OCI-LY1 (cell line): ENCODE results near the gene KCNE1.

Experiments used
- CTCF ChIP-seq: fragments of 200-600 bp; sonication (generic), shearing (Covaris generic); IDR thresholded peaks from 2 replicates; pipeline ENCODE4 v1.5.1; 2017; ENCODE audit warnings: mild to moderate bottlenecking, antibody characterized with exemption, low read length, moderate library complexity, mixed read lengths
- EZH2 ChIP-seq: fragments of 200-600 bp; sonication (generic), shearing (Covaris generic); IDR thresholded peaks from 2 replicates; pipeline ENCODE4 v1.8.0; 2017; ENCODE audit warnings: borderline replicate concordance, mixed run types, mild to moderate bottlenecking, antibody characterized with exemption, low read length, moderate library complexity, mixed read lengths

- TF ChIP-seq CTCF (no peak), EZH2 (no peak)
Measured at GRCh38 chr21:34531399-34531798, 19.4 kb upstream of the KCNE1 start.
